ENCODE measurements around the gene OR1D5.
A peak's percentile ranks its signal among the peaks of the same experiment; 100 is the strongest.
"Not testable (repeated sequence)": the region's sequence is repeated elsewhere in the genome, so short reads cannot be mapped to it uniquely, and the experiment has no call there.

Gene OR1D5

DNA sequence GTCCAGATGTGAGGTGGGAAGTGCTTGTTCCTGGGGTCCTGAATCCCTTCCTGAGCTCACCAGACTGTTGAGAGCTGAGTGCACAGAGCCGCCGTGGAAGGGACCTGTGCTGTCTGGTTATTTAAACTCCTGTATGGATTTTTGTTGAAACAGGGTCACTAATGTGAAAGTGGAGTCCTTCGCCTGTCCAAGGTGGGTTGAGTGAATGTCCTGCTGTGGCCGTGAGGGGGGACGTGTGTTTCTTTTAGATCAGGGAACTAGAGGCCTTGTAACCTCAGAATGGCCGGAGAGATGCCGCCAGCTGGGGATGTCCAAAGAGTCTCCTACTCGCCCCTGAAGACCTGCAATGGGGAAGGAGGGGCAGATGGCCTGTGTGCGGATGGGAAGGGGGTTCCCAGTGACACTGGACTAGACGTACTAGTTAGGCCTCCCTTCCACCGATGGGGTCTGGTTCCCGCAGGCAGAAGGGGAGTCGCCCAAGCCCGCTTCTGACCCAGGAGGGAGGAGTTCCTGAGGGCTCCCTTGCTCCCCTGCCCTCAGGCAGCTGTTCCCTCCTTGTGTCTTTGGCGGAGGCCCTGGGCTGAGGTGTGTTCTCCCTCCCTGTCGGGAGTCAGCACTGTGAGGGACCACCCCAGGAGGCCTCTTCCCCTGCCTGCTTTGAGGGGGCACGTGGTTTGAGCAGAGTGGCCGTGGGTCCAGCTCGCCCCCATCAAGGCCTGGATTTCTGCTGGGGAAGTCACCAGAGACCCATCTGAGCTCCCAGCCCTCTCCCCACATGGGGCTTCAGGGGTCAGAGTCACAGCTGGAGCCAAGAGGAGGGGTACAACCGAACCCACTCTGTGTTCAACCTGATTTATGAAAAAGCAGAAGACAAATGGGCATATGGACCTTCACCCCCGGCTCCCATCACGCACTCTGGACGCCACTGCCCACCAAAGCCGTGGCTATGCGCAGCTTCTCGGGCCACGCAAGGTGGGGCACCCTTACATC, 30.9 kb downstream of the OR1D5 start:
- DNase-seq (ENCODE audit: low spot score) = no peak

DNA sequence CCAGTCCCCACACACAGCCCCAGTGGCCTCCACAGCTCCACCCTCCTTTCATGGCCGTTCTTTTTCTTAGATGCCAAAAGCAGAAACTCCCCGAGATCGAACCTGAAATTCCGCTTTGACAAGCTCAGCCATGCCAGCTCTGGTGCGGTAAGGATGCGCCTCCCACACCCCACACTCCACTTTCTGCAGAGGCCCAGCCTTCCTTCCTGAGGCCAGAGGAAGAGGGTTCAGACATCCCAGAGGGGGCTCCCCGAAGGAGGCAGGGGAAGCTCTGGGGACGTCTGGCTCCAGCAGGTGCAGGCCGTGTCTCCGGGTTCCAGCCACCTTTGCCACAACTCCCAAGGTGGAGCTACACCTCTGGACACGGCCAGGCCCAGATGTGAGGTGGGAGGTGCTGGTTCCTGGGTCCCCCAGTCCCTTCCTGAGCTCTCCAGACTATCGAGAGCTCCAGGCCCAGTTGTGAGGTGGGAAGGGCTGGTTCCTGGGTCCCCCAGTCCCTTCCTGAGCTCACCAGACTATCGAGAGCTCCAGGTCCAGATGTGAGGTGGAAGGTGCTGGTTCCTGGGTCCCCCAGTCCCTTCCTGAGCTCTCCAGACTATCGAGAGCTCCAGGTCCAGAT, 32.4 kb downstream of the OR1D5 start:
- DNase-seq (ENCODE audit: low spot score) = not testable (repeated sequence)

DNA sequence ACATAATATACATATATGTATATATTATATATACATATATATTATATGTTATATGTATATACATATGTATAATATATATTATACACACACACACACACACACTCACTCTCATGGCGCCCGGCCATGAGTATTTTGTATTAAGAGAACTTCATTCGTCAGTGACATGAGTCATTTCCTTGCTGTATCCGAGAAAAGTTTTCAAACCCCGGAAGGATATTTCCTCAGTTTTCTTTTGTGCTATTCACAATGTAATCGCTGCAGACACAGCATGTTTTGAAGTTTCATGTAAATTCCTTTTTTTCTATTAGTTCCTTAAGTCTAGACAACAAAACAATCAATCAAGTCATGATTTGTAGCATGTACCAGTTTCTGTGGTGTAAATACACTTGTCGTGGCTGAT, 33.3 kb downstream of the OR1D5 start:
- DNase-seq (ENCODE audit: low spot score) = no peak

DNA sequence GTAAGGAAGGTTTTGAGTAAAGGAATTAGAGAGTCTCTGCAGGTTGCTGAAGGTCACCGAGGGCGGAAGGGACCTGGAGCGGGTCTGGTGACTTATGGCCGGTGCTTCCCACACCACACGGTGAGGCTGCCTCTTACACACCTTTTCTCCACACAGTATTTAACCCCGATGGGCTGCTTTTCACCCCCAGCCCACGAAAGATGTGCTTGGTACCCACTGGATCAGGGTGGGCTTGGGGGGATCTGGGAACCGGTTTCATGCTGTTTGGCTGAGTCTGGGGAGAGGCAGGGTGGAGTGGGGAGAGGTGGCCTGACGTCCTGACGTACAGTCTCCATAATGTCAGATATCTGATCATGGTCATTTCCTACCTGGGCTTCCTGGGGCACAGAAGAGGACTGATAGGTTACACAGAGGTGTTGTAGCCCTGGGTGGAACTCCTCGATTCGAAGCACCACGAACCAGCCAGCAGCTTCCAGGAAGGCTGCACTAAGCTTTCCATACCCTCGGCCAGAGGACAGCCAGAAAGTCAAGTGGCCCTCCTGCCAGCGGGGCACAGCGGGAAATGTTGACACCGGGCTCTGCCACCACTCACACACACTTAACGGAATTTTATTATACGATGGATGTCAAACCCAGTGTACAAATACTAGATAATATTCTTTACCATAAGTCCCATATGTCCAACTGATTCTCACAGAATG, 34.0 kb downstream of the OR1D5 start:
- DNase-seq (ENCODE audit: low spot score) = no peak

DNA sequence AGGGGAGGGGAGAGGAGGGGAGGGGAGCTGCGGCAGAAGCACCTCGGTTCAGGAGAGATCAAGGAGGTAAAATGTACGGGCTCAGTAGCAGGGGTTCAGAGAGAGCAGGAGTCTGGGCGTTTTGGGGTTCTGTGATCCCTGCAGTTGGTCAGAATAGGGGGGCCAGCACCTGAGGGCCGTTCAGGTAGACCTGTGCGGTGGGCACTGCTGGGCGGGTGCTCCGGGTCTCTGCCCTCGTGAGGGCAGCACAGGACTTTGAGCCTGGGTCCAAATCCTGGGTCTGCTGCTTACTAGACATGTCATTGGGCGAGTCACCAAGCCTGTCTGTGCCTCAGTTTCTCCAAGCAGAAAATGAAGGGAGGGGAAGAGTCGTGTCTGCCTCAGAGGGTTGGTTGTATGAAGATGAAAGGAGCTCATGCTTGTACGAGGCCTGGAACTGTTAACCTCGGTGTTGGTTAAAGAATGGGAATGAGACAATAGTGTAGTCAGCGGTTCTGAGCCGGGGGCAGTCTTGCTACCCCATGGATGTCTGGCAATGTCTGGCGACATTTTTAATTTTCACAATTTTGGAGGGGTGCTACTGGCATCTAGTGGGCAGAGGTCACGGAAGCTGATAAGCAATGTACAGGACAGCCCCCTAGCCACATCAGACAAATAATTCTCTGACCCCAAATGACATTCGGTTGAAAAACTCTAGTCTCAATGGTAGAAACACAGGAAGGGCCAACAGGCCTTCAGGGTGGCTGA, 35.4 kb downstream of the OR1D5 start:
- no peak for DNase-seq (ENCODE audit: low spot score)

DNA sequence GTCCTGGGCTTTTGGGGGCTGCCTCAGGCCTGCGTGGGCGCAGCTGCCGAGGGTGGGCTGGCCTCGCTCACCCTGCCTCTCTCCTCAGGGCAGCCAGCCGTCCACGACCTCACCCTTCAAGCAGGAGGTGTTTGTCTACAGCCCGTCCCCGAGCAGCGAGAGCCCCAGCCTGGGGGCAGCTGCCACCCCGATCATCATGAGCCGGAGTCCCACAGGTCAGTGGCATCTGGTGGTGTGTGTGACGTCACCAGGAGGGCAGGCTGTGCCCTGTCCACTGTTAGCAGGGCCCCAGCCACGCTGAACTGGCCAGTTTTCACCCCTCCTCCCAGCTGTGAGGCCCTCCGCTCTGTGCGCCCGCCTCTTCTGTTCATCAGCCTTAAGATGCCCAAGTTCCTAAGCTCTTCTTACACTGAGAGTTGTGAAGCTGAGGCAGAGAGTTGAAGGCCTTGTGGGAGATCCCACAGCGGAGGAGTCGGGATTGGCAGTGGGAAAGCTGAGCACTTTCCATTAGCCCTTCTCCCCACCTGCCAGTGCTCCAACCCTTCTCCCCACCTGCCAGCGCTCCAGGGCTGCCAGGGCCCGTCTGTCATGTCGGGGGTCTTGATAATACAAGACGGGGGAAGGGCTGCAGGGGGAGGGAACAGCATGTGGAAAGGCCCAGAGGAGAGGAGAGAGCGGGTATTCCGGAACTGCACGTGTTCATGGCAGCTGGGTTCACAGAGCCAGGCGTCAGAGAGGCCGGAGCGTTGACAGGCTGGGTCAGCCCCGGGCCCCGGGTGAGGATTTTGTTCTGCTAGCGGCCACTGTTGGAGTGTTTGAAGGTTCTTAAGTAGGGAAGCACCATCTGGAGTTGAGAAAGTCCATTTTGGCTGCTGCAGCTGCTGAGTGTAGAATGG, 36.3 kb downstream of the OR1D5 start:
- DNase-seq (ENCODE audit: low spot score) = no peak

DNA sequence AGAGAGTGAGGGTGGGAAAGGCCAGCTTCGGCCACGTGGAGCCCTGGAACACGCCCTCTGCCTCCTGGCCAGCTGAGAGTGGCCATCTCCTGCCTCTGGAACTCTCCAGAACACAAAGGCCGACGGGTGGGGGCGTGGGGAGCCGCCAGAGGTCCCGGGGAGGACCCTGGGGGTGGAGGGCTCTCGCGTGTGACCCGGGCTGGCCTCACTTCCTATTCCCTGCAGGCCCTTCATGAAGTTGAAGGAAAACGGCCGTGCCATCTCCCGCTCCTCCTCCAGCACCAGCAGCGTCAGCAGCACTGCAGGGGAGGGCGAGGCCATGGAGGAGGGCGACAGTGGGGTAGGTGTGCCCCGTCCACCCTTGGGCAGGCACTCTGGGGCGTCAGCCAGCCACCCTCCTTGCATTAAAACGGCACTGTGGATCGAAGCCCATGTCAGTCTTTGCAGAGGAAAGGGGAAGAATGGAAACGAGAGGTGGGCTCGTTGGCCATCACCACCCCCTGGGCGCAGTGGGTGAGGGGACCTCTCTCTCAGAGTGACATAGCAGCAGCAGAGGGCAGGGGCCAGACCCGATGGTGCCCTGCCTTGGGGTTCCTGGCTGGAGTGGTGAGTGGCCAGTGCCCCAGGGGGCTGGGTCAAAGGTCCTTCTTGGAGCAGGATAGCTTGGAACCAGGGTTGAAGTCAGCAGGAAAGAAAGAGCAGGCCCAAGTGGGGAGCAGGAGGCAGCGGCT, 37.1 kb downstream of the OR1D5 start:
- DNase-seq (ENCODE audit: low spot score) = no peak

DNA sequence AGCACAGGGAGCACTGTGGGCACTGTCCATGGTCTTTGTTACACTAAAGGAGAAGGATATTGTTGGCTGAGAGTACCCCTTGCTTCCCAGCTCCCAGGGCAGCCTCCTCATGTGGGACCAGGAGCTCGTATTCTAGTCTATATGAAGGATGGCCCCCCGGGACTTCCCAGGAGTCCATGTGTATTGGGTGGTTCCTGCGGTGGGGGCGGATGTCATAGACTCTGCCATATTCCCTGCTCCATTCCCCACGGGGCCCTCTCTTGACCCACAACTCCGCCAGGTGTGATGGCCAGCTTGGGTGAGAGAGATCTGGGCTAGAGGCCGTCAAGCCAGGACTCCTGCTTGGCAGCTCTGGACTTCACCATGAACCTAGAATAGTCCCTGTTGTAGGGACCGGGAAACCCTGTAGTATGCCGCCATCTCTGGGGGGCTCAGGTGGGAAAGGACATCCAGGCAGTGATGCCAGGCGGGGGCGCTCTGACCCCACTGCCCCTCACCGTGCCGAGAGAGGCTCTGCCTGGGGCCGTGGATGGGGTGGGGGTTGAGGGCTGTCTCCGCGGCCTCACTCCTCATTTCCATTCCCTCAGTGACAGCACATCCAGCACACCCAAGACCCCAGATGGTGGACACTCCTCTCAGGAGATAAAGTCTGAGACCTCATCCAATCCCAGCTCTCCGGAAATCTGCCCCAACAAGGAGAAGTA, 37.8 kb downstream of the OR1D5 start:
- no peak for DNase-seq (ENCODE audit: low spot score)

DNA sequence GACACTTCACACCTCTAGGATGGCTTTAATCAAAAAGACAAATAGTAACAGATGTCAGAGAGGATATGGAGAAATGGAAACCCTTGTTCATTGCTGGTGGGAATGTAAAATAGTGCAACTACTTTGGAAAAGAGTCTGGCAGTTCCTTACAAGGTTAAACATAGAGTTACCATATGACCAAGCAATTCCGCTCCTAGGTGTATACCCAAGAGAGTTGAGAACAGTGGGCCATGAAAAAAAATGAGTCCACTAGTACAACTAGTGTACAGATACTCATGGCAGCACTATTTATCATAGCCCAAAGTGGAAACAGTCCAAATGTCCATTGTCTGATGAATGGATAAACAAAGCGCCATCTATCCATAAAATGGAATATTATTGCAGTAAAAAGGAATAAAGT, 39.1 kb downstream of the OR1D5 start:
- DNase-seq (ENCODE audit: low spot score) = no peak

DNA sequence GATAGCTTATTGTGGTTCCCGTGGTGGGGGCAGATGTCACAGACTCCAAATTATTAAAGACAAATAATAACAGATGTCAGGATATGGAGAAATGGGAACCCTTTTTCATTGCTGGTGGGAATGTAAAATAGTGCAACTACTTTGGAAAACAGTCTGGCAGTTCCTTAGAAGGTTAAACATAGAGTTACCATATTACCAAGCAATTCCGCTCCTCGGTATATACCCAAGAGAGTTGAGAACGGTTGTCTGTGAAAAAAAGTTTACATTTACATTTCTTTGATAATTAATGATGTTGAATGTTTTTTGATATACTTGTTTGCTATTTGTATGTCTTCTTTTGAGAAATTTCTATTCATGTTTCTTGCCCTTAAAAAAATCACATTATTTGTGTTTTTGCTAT, 41.2 kb downstream of the OR1D5 start:
- no peak for DNase-seq (ENCODE audit: low spot score)

DNA sequence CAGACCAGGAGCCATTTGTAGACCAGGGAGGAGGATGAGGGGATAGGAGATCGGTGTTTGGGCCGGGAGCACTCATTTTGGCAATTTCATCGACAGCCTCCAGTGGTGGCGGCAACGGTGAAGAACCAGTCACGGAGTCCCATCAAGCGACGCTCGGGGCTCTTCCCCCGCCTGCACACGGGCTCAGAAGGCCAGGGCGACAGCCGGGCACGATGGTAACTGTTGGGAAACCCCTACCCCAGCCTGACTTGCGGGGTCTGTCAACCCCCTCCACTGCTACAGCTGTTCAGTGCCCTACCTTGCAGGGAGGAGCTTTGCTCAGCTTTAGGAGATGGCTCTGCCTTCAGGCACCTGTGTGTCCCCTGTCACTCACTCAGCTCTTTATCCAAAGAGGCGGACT, 43.0 kb downstream of the OR1D5 start:
- DNase-seq (ENCODE audit: low spot score) = no peak

DNA sequence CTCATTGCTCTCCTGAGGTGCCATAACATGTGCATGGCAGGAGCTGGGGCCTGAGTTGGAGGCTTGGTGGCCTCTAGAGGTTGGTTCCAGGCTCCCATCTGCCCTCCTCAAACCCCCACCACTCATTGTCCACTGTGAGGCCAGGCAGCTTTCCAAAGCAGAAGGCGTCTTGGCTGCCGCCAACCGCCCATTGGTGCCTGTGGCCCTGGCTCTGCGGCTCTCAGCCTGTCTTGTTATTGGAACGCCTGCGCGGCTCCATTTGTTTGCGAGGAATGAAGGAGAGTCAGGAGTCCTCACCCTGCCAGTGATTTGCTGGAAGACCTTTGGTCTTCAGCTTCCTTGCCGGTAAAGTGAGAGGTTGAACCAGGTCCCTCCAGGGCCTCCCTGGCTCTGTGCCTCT, 43.6 kb downstream of the OR1D5 start:
- no peak for DNase-seq (ENCODE audit: low spot score)

DNA sequence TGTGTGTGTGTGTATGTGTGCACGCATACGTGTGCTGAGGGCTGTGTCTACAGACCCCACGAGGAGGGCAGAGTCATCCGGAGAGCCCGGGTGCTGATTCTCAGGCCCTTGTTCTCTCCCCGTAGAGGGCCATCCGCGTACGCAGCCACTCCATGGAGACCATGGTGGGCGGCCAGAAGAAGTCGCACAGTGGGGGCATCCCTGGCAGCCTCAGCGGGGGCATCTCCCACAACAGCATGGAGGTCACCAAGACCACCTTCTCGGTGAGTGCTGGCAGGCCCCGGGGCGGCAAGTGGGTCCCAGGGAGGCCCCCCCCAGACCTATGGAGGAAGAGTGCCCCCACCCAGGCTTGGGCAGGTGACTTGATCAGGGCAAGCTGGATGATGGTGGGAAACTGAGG, 45.5 kb downstream of the OR1D5 start:
- no peak for DNase-seq (ENCODE audit: low spot score)

DNA sequence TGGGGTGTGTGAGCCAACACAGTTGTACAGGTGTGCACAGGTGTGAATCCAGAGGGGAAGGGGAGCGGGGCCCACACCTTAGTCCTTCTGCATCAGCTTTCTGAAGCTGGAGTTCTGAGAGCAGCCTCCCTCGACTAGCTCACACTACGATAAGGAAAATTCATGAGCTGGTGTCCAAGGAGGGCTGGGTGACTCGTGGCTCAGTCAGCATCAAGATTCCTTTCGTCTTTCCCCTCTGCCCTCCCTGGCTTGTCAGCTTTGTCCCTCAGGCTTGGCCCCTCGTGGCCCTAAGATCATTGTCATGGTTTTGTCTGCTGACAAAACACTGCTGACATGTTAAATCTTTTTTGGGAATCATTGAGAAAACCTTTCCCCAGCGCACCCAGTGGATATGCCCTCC, 47.5 kb downstream of the OR1D5 start:
- DNase-seq (ENCODE audit: low spot score) = no peak

DNA sequence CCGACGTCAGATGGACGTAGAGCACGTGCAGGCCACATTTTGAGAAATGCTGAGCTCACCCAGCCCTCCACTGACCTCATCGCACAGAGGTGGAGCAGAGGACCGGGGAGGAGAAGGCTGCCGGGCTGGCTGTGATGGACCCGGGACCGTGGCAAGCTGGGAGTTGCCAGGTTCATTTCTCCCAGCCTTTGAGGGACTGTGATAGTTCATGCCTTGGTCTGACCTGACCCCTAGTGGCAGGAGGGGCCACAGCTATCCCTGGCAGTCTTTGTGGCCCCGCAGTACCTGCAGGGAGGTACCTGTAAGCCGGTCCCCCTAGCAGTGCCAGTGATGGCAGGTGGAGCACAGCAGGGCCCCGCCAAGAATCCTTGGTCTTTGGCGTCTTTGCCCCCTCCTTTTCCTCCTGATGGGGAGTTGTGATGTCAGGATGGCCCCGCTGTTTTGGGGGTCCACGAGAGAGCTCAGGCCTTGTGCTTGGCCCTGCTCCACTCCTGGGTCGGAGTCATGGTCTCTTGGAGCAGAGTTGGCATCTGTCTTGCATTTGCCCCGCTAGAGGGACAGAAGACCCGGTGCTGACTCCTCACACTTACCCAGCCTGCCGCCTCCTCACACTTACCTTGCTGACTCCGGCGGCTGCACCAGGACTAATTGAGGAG, 50.4 kb downstream of the OR1D5 start:
- DNase-seq (ENCODE audit: low spot score) = peak; percentile 18
